Limb (tissue), 2 donors: ENCODE results near the gene KIFBP.
A peak's percentile ranks its signal among the peaks of the same experiment; 100 is the strongest.
"Not testable (repeated sequence)": the region's sequence is repeated elsewhere in the genome, so short reads cannot be mapped to it uniquely, and the experiment has no call there.

Source experiments
- DNase-seq, 2 donors: peaks; one replicate each; pipeline ENCODE4 v3.0.0-alpha.2; 2016; ENCODE audit errors: extremely low spot score in 2 of 2

The KIFBP gene

GRCh38 chr10:69004821-69005220 is 16.2 kb downstream of the KIFBP start:
- DNase-seq, result peak in 1 of 2 donors; percentile 33

GRCh38 chr10:69005704-69006485 is 17.3 kb downstream of the KIFBP start:
- DNase-seq, result no peak

GRCh38 chr10:69007260-69007659 is 18.7 kb downstream of the KIFBP start:
- no peak for DNase-seq

GRCh38 chr10:69009360-69009759 is 20.8 kb downstream of the KIFBP start:
- DNase-seq, result no peak

GRCh38 chr10:69010151-69010640 is 21.6 kb downstream of the KIFBP start:
- DNase-seq, result no peak

- DNase-seq, result not testable (repeated sequence)
Observed at GRCh38 chr10:69012778-69013177, 24.2 kb downstream of the KIFBP start.

- DNase-seq, result no peak
Observed at GRCh38 chr10:69014171-69014570, 25.6 kb downstream of the KIFBP start.

GRCh38 chr10:69018613-69019012 is 30.0 kb downstream of the KIFBP start:
- DNase-seq, result no peak

GRCh38 chr10:69022611-69023010 is 34.0 kb downstream of the KIFBP start:
- no peak for DNase-seq

GRCh38 chr10:69025370-69025896 is 36.8 kb downstream of the KIFBP start:
- no peak for DNase-seq

- DNase-seq, result no peak
Observed at GRCh38 chr10:69033256-69033655, 44.7 kb downstream of the KIFBP start.

GRCh38 chr10:69037489-69037888 is 48.9 kb downstream of the KIFBP start:
- DNase-seq, result no peak

- not testable (repeated sequence) for DNase-seq
Observed at GRCh38 chr10:69040904-69041303, 52.3 kb downstream of the KIFBP start.

- no peak for DNase-seq
Observed at GRCh38 chr10:69042417-69042816, 53.8 kb downstream of the KIFBP start.

GRCh38 chr10:69042838-69043237 is 54.2 kb downstream of the KIFBP start:
- no peak for DNase-seq

GRCh38 chr10:69043931-69044531 is 55.4 kb downstream of the KIFBP start:
- DNase-seq, result no peak

GRCh38 chr10:69044546-69044945 is 55.9 kb downstream of the KIFBP start:
- DNase-seq, result no peak

GRCh38 chr10:69045441-69046300 is 57.1 kb downstream of the KIFBP start:
- DNase-seq, result no peak

- DNase-seq, result no peak
Observed at GRCh38 chr10:69047111-69047832, 58.7 kb downstream of the KIFBP start.

GRCh38 chr10:69048103-69048502 is 59.5 kb downstream of the KIFBP start:
- peak in 1 of 2 donors; percentile 15 for DNase-seq

- DNase-seq, result no peak
Observed at GRCh38 chr10:69049566-69049961, 61.0 kb downstream of the KIFBP start.
